GM19025 (cell line): ENCODE data around the gene MEAF6.
"Not testable (repeated sequence)": the region's sequence is repeated elsewhere in the genome, so short reads cannot be mapped to it uniquely, and the experiment has no call there.

Experiments used
- ATAC-seq: cut with Tn5 transposase; IDR thresholded peaks from one replicate; pipeline ENCODE4 v1.9.1; 2021; ENCODE audit warnings: mild to moderate bottlenecking, low read depth, moderate library complexity; ENCODE audit not compliant: unreplicated experiment

The MEAF6 gene

DNA sequence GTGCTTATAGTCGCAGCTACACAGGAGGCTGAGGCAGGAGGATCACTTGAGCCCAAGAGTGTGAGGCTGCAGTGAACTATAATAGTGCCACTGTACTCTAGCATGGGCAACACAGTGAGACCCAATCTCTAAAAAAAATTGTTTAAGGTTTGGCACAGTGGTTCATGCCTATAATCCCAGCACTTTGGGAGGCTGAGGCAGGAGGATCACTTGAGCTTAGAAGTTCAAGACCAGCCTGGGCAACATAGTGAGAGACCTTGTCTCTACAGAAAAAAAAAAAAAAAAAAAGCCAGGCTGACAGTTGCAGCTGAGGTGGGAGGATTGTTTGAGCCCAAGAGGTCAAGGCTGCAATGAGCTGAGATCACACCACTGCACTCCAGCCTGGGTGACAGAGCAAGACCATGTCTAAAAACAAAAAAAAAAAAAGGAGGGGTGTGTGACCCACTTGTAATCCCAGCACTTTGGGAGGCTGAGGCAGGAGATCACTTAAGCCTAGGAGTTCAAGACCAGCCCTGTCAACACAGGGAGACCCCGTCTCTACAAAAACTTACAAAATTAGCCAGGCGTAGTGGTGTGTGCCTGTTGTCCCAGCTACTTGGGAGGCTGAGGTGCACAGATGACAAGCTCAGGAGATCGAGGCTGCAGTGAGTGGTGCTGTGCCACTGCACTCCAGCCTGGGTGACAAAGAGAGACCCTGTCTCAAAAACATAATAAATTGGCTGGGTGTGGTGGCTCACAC is 18.0 kb upstream of the MEAF6 start:
- ATAC-seq, result not testable (repeated sequence)

DNA sequence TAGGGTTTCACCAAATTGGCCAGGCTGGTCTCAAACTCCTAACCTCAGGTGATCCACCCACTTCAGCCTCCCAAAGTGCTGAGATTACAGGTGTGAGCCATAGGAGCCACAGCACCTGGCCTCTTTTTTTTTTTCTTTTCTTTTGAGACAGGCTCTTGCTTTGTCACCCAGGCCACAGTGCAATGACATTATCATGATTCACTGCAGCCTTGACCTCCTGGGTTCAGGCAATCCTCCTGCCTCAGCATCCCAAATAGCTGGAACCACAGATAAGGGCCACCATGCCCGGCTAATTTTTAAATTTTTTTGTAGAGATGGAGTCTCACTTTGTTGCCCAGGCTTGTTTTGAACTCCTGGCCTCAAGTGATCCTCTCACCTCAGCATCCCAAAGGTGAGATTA is 15.3 kb upstream of the MEAF6 start:
- not testable (repeated sequence) for ATAC-seq

DNA sequence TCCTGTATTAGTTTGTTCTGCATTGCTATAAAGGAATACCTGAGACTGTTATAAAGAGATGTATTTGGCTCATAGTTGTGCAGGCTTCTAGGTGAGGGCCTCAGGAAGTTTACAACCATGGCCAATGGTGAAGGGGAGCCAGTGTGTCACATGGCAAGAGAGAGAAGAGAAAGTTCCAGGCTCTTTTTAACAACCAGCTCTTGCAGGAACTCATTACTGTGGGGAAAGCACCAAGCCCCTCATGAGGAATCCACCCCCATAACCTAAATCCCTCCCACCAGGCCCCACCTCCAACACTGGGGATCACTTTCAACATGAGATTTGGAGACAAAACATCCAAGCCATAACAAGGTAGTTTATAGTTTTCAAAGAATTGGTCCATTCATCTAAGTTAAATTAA is 5.0 kb upstream of the MEAF6 start:
- no peak for ATAC-seq

DNA sequence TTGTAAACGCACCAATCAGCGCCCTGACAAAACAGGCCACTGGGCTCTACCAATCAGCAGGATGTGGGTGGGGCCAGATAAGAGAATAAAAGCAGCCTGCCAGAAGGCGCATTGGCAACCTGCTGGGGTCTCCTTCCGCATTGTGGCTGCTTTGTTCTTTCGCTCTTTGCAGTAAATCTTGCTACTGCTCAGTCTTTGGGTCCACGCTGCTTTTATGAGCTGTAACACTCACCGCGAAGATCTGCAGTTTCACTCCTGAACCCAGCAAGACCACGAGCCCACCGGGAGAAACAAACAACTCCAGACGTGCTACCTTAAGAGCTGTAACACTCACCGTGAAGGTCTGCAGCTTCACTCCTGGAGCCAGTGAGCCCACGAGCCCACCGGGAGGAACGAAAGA is 4.4 kb upstream of the MEAF6 start:
- ATAC-seq, result not testable (repeated sequence)

GRCh38 chr1:37518241-37518640 is 3.7 kb upstream of the MEAF6 start:
- not testable (repeated sequence) for ATAC-seq

DNA sequence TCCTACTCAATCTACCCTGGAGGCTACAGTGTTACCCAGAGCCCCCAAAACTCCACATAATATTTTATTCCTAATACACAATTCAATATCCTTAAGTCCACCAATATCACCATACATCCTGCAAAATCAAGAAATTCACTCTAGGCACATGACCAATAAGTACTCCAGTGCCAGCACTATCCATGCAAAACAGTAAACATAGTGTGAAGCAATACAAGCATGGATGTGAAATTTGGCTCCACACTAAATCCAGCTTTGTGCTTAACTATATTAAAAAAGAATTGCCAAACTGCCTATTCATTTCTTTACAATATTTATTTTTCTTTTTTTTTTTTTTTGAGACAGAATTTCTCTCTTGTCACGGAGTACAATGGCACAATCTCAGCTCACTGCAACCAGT is 3.0 kb upstream of the MEAF6 start:
- no peak for ATAC-seq

DNA sequence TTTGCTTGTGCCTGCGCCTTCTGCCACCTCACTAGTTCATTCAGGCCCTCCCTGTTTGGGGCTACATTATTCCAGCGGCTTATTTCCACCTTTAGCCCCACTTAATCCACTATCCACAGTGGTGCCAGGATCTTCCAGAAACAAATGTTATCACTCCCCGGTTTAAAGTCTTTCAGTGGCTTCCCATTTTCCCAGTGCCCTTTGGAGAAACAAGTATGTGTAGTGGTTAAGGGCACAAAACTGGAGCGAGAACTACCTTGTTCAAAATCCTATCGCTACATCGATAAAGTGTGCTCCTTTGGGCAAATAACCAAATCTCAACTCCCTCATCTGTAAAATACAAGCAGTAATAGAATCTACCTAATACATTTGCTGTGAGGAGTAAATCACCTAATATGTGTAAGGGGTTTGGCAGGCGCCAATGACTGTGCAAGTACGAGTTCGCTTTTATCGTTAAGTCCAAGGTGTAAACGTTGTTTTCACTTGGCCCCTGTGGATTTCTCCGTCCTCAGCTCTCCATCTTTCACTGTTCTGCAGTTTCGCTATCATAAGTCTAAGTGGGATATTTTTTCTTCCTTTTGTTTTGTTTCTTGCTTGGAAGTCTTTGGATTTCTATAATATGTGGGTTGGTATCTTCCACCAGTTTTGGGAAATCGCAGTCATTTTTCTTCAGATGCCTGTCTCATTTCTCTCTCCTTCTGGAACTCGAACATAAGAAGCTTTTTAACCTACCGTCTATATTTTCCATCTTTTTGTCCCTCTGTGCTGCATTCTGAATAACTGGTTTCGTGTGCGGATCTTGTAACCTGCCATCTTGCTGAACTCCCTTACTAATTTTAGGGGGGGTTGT is 844 bp upstream of the MEAF6 start:
- no peak for ATAC-seq

- ATAC-seq, result no peak
Observed at GRCh38 chr1:37513795-37514349, 694 bp downstream of the MEAF6 start.

GRCh38 chr1:37509181-37509580 is 5.4 kb downstream of the MEAF6 start:
- ATAC-seq, result no peak

DNA sequence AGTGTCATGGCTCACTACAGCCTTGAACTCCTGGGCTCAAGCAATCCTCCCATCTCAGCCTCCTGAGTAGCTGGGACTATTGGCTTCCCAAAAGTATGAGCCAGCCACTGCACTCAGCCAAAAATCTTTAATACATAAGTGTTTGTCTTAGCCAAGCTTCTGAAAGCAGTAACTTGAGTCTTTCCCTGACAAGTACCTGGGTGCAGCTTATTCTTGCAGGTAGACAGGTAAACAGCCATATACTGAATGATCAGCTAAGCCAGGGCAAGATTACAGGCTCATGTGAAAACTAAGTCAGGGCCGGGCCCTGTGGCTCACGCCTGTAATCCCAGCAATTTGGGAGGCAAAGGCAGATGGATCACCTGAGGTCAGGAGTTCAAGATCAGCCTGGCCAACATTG is 7.8 kb downstream of the MEAF6 start:
- ATAC-seq, result no peak

- not testable (repeated sequence) for ATAC-seq
Observed at GRCh38 chr1:37502791-37503190, 11.8 kb downstream of the MEAF6 start.

- no peak for ATAC-seq
Observed at GRCh38 chr1:37502104-37502503, 12.5 kb downstream of the MEAF6 start.

GRCh38 chr1:37501661-37502060 is 12.9 kb downstream of the MEAF6 start:
- no peak for ATAC-seq

DNA sequence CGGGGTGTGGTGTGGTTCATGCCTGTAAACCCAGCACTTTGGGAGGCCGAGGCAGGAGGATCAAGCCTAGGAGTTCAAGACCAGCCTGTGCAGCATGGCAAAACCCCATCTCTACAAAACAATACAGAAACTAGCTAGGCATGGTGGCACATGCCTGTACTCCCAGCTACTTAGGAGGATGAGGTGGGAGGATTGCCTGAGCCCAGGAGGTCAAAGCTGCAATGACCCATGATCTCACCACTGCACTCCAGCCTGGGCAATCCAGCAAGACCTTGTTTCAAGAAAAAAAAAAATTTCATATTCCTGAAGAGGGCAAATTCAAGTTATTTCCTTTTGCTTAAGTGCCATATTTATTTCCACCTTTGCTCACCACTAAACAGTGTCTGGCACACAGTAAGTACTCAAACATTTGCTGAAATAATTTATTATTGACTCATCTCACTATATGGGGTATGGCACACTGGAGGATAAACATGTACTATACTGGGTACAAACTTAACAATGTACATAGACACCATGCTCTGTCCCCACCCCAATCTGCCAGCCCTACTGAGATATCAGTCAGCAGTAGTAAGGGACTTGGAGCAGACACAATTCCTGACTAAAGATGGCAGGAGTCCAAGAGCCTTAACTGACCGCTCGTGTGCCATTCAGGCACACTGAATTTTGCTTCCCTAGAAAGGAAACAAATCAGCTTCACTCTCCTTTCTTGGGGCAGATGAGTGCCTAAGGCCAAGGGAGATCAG is 15.5 kb downstream of the MEAF6 start:
- no peak for ATAC-seq

DNA sequence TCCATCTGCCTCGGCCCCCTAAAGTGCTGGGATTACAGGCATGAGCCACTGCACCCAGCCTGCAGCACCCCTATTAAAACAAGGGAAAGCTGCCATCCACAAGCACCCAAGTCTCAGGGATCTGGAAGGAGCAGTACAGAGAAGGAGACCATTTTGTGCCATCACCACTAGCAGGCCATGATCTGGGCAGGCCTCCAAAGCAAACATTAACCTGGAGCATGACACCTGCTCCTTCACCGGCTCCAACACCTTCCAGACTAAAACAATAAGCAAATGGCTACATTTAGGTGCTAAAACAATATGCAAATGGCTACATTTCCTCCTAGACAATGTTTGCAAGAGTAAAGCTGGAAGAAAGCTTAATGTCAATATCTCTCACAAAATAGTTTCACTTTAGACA is 16.7 kb downstream of the MEAF6 start:
- ATAC-seq, result no peak

DNA sequence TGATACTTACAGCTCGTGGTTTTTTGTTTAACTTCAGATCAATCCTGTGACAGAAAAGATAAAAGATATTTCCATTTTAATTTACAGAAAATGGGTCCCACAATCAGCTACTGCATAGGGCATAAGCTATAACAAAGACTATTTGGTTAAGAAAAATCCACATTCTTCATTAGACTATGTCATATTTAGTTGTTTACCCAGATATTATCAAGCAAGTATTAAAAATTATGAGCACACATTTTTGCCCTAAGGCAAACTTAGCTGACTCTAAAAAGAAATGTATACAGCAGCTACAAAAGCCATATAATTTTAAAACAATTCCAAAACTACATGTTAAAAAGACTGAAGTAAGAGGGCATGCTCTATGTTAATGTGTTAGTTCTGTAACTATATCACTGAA is 18.7 kb downstream of the MEAF6 start:
- ATAC-seq, result no peak

DNA sequence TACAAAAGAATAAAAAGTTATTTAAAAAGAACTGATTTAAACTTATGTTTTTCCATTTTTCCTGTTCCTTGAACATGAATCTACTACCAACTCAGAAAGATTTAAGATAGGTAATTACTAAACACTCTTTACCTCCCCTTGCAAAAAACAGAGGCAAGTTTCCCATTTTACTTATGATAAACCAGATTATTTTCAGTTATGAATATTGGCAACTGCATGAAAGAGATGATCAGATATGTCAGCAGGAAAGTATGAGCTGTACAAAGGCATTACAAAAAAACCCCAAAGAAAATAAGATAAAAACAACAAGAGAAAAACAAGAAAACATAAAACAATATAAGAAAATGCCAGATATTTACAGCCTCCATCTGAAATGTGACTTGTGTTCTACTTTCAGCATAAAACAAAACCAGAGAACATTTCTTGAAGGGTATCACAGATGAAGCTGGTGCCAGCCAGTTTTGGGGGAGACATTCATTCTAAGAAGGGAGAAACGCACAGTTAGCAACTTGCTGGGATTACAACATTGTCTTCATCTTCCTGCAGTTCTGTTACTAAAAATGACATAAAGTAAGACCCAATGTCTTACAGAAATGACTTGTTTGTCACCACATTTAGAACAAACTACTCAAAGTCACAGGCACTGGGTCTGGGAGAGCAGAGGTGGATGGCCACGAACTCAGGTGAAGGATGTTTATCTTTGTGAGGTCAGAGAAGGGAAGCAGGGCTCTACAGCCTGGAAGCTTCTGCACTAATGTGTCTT is 21.0 kb downstream of the MEAF6 start:
- no peak for ATAC-seq

DNA sequence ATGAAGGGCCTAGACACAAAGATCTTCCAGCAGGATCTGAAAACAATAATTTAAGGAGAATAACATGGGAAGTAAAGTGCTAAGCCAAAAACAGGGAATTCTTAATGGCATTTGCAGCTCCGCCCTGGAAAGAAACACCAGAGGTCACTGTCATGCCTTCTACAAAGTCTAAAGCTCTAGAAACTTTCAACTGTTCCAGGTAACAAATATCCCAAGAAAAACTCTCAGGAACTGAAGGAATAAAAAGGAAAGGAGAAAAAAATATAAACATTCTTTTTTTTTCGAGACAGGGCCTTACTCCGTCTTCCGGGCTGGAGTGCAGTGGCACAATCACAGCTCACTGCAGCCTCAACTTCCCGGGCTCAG is 27.0 kb downstream of the MEAF6 start:
- no peak for ATAC-seq

DNA sequence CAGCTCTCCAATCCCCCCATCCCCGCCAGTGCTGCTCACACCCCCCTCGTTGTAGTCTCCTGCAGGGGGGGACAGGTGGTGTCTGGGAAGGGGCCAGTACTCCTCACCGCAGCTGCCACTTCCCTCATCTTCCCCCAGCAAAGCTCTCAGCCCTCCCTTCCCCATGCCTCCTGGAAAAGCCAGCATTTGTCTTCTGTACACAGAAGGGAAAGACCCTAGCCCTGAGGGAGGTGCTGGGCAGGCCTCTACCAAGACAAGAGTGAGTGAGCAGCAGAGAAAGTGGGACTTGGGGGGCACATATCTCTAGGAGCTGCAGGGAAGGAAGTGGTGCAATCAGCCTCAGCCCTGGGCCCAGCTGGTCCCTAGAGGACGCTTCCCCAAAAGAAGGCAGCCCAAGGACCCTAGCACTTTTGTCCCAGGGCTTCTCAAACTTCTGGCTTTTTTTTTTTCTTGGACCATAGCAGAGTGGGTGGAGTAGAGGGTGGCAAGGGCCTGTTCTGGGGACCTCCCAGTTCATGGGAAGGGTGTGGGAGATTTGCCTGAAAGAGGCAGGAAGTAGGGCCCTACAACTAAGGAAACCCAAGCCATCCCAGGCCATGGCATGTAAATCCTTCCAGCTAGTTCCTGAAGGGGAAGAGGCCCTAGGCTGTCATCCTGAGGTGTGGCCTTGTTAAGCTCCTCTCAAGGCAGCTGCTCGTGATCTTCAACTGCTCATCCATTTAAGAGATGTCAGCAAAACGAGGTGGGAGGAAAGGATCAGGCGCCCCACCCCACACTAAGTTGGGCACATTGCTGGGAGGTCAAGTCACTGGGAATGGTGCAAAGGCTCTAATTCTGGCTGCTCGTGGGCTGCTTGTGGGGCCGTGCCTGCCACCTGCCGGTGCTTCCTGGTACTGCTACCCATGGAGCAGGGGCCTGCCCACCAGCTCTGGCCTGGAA is 27.6 kb downstream of the MEAF6 start:
- no peak for ATAC-seq
